ENCODE results near the gene BMP8A.
"Not testable (repeated sequence)": the region's sequence is repeated elsewhere in the genome, so short reads cannot be mapped to it uniquely, and the experiment has no call there.

The BMP8A gene

DNA sequence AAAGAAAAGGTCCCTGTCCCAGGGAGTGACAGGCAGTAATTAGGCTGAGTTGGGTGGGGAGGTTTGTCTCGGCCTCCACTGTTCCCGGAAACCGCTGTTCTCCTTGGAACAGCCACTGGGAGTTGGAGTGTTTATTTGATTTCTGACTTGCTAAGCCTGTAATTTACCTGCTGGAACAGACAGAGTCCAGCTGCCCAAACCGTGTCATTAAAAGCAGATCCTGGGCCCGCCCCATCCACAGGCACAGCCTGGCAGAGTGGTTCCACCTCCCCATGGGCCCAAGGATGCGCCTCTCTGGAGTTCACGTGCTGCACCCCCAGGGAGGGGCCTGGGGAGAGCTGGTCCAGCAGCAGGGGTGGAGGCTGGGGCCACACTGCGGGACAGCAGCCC, 35.7 kb downstream of the BMP8A start:
- DNase-seq (ENCODE audit: low spot score), result not testable (repeated sequence)

DNA sequence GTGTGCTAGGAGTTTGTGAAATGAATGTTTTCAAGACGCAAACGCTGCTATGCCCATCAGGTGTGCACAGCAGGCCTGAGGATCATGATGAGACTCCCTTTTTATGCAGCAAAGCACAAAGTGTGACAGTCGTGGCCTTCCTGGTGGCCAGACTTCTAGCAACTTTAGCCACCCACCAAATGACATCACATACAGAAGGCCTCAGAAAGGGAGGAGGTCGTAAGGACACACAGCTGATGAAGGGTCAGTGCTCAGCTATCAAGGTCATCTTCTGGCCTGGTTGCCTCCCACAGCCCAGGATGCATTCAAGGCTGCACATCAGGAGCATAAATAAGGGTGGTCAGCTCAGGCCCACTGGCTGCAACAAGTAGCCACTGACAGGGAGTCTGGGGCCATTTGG, 36.6 kb downstream of the BMP8A start:
- no peak for DNase-seq (ENCODE audit: low spot score)

- DNase-seq (ENCODE audit: low spot score), result no peak
Observed at GRCh38 chr1:39529901-39530535, 38.6 kb downstream of the BMP8A start.

- no peak for DNase-seq (ENCODE audit: low spot score)
Observed at GRCh38 chr1:39531526-39531925, 40.1 kb downstream of the BMP8A start.

- DNase-seq (ENCODE audit: low spot score), result no peak
Observed at GRCh38 chr1:39533442-39533841, 42.0 kb downstream of the BMP8A start.

DNA sequence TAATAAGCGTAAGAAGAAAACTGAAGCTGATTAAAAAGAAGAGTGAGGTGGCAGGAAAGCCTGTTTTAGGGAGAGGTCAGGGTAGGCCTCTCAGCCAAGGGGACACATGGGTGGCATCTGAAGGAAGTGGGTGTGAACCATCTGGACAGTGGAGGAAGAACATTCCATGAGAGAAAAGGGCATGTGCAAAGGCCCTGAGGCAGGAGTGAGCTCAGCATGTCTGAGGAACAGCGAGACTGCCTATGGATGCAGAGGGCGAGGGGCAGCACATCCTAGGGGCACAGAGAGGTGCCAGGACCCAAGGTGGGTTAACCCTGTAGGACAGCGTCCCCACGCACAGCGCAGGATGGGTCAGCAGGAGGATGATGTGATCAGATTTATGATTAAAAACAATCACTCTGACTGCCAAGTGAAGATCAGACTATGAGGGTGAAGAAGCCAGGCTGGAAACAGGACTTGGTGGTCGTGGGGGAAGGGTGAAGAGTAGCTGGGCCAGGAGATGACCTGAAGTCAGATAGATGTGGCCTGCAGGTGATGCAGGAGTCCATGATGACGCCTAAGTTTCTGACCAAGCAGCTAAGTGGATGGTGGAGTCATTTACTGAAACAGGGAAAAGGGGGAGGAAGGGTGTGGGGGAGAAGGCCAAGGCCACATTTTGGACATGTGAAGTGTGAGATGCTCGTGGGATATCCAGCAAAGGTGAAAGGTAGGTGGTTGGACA, 47.3 kb downstream of the BMP8A start:
- DNase-seq (ENCODE audit: low spot score), result no peak

- peak; percentile 79 for DNase-seq (ENCODE audit: low spot score)
Observed at GRCh38 chr1:39539252-39539790, 47.9 kb downstream of the BMP8A start.

DNA sequence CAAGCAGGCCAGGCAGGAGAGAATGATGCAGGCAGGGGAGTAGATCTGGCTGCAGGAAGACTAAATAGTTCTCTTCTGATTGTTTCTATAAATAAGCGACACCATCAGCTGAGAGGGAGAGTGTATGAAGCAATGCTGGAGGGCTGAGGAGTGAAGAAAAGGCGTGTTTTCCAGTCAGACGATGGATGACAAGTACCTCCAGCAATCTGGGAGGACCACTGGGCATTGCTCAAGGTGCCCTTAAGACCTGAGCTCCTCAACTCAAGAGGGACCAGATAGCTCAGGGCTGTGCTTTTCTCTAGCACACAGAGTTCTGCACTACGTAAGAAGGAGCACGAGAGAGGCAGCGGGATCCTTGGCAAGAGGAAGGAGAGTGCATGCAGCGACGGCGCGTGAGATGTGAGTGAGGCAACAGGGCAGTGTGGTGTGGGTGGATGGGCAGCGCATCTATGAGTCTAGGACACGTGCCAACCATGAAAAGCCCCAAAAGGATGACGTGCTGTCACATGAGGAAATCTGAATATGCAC, 49.1 kb downstream of the BMP8A start:
- DNase-seq (ENCODE audit: low spot score), result no peak

DNA sequence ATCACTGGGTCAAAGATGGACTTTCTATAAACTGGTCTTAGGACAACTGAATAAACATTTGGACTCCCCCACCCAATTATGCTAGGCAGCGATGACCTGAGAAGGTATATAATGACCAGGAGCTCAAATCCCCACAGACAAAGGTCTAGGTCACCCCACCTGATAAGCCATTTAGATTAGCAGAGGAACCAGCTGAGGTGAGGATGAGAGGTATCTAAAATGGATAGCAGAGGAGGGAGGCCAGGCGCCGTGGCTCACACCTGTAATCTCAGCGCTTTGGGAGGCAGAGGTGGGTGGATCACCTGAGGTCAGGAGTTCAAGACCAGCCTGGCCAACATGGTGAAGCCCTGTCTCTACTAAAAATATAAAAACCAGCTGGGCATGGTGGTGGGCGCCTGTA, 51.5 kb downstream of the BMP8A start:
- no peak for DNase-seq (ENCODE audit: low spot score)

DNA sequence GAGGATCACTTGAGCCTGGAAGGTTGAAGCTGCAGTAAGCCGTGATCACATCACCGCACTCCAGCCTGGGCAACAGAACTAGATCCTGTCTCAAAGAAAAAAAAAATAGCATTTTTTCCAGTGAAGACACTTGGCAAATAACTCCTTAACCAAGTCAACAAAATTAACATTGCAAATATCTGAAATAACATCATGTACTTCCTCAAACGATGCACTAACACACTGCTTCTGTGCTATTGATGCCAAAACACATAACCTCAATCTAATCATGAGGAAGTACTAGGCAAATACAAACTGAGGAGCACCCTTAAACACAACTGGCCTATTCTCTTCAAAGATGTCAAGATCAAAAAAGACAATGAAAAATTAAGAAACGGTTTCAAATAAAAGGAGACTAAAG, 52.9 kb downstream of the BMP8A start:
- DNase-seq (ENCODE audit: low spot score), result no peak

DNA sequence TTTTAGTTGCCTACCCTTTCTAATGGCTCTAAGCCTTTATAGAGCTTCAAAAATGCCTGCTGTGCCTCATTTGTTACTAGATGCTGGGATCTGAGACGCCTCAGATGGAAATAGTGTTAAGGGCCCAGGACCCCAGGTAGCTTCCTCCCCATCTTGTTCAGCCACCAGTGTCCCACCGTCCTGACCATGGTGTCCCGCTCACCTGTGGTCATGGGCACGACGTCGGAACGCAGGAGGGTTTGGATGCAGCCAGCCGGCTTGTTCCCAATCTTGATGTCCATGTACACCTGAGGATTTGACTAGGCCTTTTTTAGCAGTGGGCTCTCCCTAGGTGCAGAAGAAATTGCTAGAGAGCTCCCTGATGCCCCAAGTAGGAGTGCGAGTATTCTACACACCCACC, 54.1 kb downstream of the BMP8A start:
- no peak for DNase-seq (ENCODE audit: low spot score)

DNA sequence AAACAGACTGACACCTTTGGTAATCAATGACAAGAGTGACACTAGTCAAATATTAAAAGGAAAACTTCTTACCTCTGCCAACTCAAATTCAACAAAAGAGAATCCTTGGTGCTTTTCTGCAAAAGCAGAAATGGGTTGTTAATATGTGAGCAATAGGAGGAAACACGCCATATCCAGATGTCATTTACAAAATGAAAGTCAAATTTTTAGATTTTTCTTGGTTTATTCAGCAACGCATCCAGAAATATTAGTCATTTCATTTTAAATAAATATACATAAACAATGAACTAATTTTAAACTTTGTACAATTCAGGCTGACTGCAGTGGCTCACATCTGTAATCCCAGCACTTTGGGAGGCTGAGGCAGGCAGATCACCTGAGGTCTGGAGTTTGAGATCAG, 62.8 kb downstream of the BMP8A start:
- no peak for DNase-seq (ENCODE audit: low spot score)

DNA sequence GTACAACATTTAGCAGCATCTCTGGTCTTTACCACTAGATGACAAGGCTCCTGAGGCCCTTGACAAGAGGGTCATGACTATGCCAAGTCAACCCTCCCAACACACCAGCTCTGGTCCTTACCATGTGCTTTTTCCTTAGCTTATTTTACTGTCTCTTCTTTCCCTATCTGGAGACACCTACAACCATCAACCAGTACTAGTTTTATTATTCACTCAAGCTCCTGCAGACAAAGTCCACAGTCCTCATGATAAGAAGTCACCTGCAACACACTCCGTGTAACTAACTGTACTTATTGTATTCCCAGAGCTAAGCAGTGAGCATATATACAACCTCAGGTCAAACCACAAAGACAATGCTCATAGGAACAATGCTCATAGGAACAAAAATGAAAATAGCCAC, 69.8 kb downstream of the BMP8A start:
- no peak for DNase-seq (ENCODE audit: low spot score)

DNA sequence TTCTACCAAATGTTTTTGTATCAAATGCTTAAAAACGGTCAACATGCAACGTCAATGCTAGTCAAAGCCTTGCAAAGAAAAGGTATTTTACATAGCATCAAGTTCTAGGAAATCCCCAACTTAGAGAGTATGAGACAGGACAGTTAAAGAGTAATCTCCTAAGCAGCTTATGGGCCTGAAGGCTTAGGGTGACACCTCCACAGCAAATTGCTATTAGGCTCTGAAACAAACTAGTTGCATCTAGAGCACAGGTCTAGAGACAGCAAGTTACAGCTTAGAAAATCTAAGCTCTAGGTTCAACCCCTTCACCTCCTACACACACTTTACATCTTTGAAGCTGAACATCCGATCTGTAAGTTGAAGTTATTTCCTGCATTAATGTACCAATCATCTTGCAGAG, 71.5 kb downstream of the BMP8A start:
- no peak for DNase-seq (ENCODE audit: low spot score)

- no peak for DNase-seq (ENCODE audit: low spot score)
Observed at GRCh38 chr1:39563669-39564068, 72.2 kb downstream of the BMP8A start.

- DNase-seq (ENCODE audit: low spot score), result no peak
Observed at GRCh38 chr1:39564340-39564739, 72.9 kb downstream of the BMP8A start.

- DNase-seq (ENCODE audit: low spot score), result no peak
Observed at GRCh38 chr1:39564941-39565340, 73.5 kb downstream of the BMP8A start.

DNA sequence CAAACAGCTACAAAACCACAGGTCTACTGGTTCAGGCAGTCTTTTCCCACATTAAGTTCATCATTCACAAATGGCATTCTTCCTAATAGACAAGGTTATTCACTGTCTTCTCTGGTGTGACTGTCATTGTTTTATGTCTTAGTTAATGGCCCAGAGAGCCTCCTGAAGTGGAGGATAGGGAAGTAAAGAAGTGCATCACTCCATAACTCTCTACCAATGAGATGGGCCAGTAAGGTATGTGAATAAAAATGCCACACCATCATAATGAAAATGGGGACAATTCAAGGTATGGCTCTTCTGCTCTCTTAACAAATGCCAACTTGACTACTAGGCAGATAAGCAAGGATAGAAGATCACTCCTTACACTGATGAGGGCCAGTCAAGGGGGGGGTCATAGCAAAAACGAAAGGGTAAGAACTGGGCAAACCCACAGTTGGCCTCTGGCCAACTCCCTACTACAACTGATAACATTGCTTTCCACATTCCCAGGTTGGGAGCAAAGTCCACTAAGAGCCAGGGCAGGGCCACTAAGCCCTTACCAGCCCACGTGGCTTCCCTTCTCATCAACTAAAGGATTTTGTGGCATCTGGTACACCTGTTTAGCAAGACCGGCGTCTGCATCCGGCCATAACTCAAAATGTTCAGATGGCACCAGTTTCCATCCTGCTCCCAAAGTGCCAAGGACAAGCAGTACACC, 75.2 kb downstream of the BMP8A start:
- no peak for DNase-seq (ENCODE audit: low spot score)

DNA sequence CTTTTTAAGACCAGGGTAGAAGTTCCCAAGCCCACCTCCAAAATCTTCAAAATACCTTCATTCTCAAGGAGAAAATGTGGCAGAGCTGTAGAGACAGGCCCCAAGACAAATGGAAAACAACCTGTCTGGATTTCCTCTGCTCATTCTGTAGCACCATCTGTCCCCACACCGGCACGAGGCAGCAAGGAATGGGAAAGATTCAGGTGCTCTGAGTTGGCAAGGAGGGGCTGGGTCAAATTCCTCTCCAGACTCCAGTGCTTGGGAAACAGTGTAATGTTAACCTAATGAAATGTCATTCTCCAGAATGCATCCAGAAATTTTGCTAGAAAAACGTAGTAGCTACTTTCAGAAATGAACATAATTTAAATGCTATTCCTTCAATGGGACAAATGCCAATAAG, 75.9 kb downstream of the BMP8A start:
- no peak for DNase-seq (ENCODE audit: low spot score)

GRCh38 chr1:39568208-39568607, 76.8 kb downstream of the BMP8A start:
- DNase-seq (ENCODE audit: low spot score), result no peak

DNA sequence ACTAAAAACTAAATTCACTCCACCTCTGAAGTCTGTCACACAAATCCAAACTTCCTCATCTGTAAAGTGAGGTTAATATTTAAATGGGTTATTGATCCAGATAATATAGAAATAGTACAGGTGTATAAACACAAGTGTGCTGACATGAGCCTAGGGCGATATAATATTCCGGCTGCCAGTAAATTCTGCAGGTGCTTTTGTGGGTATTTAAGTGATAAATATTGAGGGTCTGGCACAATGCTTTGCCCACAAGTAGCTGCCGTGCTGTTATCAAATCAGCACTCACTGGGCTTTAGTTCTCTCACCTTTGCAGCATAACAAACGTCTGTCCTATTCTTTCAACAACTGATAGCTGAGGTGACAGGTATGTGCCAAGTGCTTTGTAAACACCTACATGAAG, 77.6 kb downstream of the BMP8A start:
- no peak for DNase-seq (ENCODE audit: low spot score)

DNA sequence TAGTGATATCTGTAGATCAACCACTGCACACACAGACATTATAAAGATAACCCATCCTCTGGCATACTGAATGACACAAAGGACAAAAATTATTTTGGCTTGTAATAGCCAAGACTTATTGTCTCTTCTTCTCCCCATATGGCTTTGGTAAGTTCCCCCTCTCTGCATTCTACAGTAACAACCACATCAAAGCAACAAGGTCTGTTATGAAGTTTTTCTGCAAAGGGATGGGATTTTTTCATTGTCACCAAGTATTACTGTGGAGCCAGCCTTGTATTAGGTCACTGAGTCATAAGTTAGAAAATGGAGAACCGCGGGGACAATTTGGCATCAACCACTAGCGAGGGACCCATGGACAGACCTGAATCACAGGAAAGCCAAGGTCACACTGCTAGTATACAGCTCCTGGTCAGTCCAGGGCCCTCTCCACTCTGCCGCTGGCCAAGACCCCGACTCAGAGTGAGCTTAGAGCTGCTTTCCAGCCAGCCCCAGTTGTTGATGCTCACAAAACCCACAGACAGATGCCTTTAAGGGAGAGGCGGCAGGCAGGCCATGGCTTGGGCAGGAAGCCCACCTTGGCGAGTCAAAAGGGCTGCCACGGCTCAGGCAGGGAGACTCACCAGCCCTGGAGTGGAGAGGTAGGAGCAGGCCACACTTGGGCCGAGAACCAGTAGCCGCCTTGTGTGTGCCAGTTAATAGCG, 79.2 kb downstream of the BMP8A start:
- DNase-seq (ENCODE audit: low spot score), result no peak

GRCh38 chr1:39571178-39571483, 79.7 kb downstream of the BMP8A start:
- DNase-seq (ENCODE audit: low spot score), result no peak
